Astrocyte (in vitro differentiated cells and primary cell): ENCODE data around the gene HLA-F. TPM values are rescaled to one million over a fixed set of nuclear protein-coding genes. Genes with fewer than 3 reads are reported as not detected.

Source experiments
- DNase-seq: peaks from one replicate; pipeline ENCODE4 v3.0.0-alpha.2; 2010; ENCODE audit warnings: low read depth
- FAIRE-seq: peaks from 2 replicates; lab custom pipeline; 2011; peaks lifted over from hg19 to GRCh38; lab: Jason Lieb, UNC
- H2AFZ ChIP-seq: 2 replicates; pipeline ENCODE4 v1.6.0; 2012; ENCODE audit warnings: low read depth, low read length, inconsistent platforms
- H3K27ac ChIP-seq: 2 replicates; pipeline ENCODE4 v1.5.1; 2011; ENCODE audit warnings: low read depth, low read length, inconsistent platforms
- H3K27me3 ChIP-seq: 2 replicates; pipeline ENCODE4 v1.6.0; 2011; ENCODE audit warnings: low read length, inconsistent platforms; ENCODE audit not compliant: insufficient read depth
- H3K36me3 ChIP-seq: 2 replicates; pipeline ENCODE4 v1.5.1; 2011; ENCODE audit warnings: low read length, inconsistent platforms; ENCODE audit not compliant: insufficient read depth
- H3K4me1 ChIP-seq: 2 replicates; pipeline ENCODE4 v1.5.1; 2011; ENCODE audit warnings: low read length, inconsistent platforms; ENCODE audit not compliant: insufficient read depth
- H3K4me2 ChIP-seq: 2 replicates; pipeline ENCODE4 v1.6.0; 2012; ENCODE audit warnings: low read length, inconsistent platforms
- H3K4me3 ChIP-seq: 2 replicates; pipeline ENCODE4 v1.5.1; 2011; ENCODE audit warnings: low read depth, mild to moderate bottlenecking, low read length, inconsistent platforms; ENCODE audit not compliant: insufficient read depth
- H3K79me2 ChIP-seq: 2 replicates; pipeline ENCODE4 v1.6.0; 2012; ENCODE audit warnings: mild to moderate bottlenecking, low read length, inconsistent platforms; ENCODE audit not compliant: insufficient read depth
- H3K9ac ChIP-seq: 2 replicates; pipeline ENCODE4 v1.6.0; 2012; ENCODE audit warnings: mild to moderate bottlenecking, low read length, inconsistent platforms
- H3K9me3 ChIP-seq: 2 replicates; pipeline ENCODE4 v1.5.1; 2012; ENCODE audit warnings: low read depth, mild to moderate bottlenecking, low read length, inconsistent platforms; ENCODE audit not compliant: insufficient read depth
- H4K20me1 ChIP-seq: 2 replicates; pipeline ENCODE4 v1.6.0; 2012; ENCODE audit warnings: low read length, inconsistent platforms; ENCODE audit not compliant: insufficient read depth
- H3K27ac Mint-ChIP-seq: one replicate; pipeline ENCODE4 v1.8.0; 2021; ENCODE audit warnings: mild to moderate bottlenecking, mixed read lengths; ENCODE audit not compliant: unreplicated experiment
- H3K27me3 Mint-ChIP-seq: one replicate; pipeline ENCODE4 v1.8.0; 2021; ENCODE audit warnings: low read depth, mixed read lengths; ENCODE audit not compliant: unreplicated experiment
- H3K36me3 Mint-ChIP-seq: one replicate; pipeline ENCODE4 v1.8.0; 2021; ENCODE audit warnings: low read depth, mixed read lengths; ENCODE audit not compliant: unreplicated experiment
- H3K4me1 Mint-ChIP-seq: one replicate; pipeline ENCODE4 v1.8.0; 2021; ENCODE audit warnings: low read depth, mixed read lengths; ENCODE audit not compliant: unreplicated experiment
- H3K4me3 Mint-ChIP-seq: one replicate; pipeline ENCODE4 v1.8.0; 2021; ENCODE audit warnings: mild to moderate bottlenecking, moderate library complexity, mixed read lengths; ENCODE audit not compliant: unreplicated experiment
- H3K9me3 Mint-ChIP-seq: one replicate; pipeline ENCODE4 v1.8.0; 2021; ENCODE audit warnings: mild to moderate bottlenecking, mixed read lengths; ENCODE audit not compliant: unreplicated experiment
- CTCF ChIP-seq: IDR thresholded peaks from 2 replicates; pipeline ENCODE4 v1.5.1; 2011; ENCODE audit warnings: low read depth, mild to moderate bottlenecking, inconsistent platforms, low read length, moderate library complexity; ENCODE audit not compliant: insufficient read depth
- EZH2 ChIP-seq: IDR thresholded peaks from 2 replicates; pipeline ENCODE4 v1.6.1; 2012; ENCODE audit warnings: mild to moderate bottlenecking, low read length, inconsistent platforms; ENCODE audit not compliant: insufficient read depth
- total RNA-seq: library from RNA; stranded (reverse); gene quantifications from 2 replicates; pipeline ENCODE4 v1.2.1, GENCODE V29; 2021

Gene HLA-F
- total RNA-seq, 1 donor from 2014 or later: 7.4 TPM

DNA sequence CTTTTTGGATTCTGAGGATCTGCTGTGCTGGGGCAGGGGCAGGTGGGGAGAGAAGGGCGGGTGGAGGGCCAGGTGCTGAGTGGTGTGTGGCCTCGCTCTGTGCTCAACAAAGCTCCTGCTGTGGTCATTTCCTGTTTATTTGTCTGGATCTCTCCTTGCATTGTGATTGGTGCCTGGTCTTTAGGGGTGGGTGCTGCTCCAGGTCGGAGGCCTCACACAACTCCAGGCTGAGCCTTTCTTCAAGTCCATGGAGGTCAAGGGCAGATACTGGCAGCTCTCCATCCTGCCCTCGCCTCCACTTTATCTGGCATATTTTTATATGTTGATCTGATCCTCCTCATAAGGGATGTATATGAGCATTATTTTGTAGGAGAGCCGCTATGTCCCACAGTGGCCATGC, 36.2 kb downstream of the HLA-F start:
- no peak for FAIRE-seq
- Histone ChIP-seq H4K20me1 (no peaks in the 10 kb centered on the region), H3K9me3 (no peaks in the 10 kb centered on the region), H3K27me3 (peaks cover 14% of the 10 kb centered on the region), H3K4me3 (no peak overlapping the region), H3K9ac (no peak overlapping the region), H3K4me1 (peaks cover 6% of the 10 kb centered on the region), H2AFZ (no peak overlapping the region), H3K36me3 (no peaks in the 10 kb centered on the region), H3K4me2 (no peak overlapping the region), H3K79me2 (no peaks in the 10 kb centered on the region), H3K27ac (no peak overlapping the region)
- TF ChIP-seq EZH2 (no peak), CTCF (no peak)
- H3K9me3 Mint-ChIP-seq: peaks cover 3% of the 10 kb centered on the region
- no peak for DNase-seq
- no peak overlapping the region for H3K4me3 Mint-ChIP-seq
- peaks cover 10% of the 10 kb centered on the region for H3K27me3 Mint-ChIP-seq
- no peak overlapping the region for H3K27ac Mint-ChIP-seq
- no peaks in the 10 kb centered on the region for H3K36me3 Mint-ChIP-seq
- H3K4me1 Mint-ChIP-seq: peaks cover 13% of the 10 kb centered on the region

DNA sequence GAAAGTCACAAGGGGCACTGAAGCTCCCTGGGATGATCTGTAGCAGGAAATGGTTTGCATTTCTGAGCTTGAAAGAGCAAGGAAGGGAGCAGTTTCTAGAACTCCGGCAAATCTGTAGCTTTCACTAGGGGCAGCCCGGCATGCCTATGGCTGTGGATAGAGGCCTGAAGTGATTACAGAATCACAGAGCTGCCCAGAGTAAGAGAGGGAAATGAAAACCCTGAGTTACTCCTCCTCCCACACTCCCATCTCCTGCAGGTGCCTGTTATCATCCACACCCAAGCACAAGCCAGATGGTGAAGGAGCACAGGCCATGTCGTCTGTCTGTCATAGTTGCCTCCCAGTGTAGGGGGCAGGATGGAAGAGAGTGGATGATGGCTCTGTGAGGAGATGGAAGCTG, 37.1 kb downstream of the HLA-F start:
- H3K9me3 Mint-ChIP-seq: peaks cover 1% of the 10 kb centered on the region

More for the DNA sequence above, 37.1 kb downstream of the HLA-F start:
- DNase-seq (no peak), FAIRE-seq (no peak)
- no peak overlapping the region for H3K4me3 Mint-ChIP-seq
- Histone ChIP-seq H4K20me1 (no peaks in the 10 kb centered on the region), H3K79me2 (no peaks in the 10 kb centered on the region), H2AFZ (no peak overlapping the region), H3K27me3 (peaks cover 7% of the 10 kb centered on the region), H3K4me3 (no peak overlapping the region), H3K4me2 (no peak overlapping the region), H3K4me1 (peaks cover 6% of the 10 kb centered on the region), H3K36me3 (no peaks in the 10 kb centered on the region), H3K9me3 (no peaks in the 10 kb centered on the region), H3K9ac (no peak overlapping the region), H3K27ac (no peak overlapping the region)
- H3K27ac Mint-ChIP-seq: no peak overlapping the region
- peaks cover 17% of the 10 kb centered on the region for H3K4me1 Mint-ChIP-seq
- no peaks in the 10 kb centered on the region for H3K36me3 Mint-ChIP-seq
- TF ChIP-seq EZH2: no peak
- no peak for TF ChIP-seq CTCF
- peaks cover 8% of the 10 kb centered on the region for H3K27me3 Mint-ChIP-seq
